Stimulated activated CD8-positive, alpha-beta memory T cell treated with anti-CD3 and anti-CD28 coated beads, Interleukin-12 subunit alpha, Interleukin-12 subunit beta, amount 100 ng/mL, for 24 hours (primary cell): ENCODE measurements around the gene ZFP1.
"Not testable (repeated sequence)": the region's sequence is repeated elsewhere in the genome, so short reads cannot be mapped to it uniquely, and the experiment has no call there.

Experiments
- DNase-seq: peaks from one replicate; pipeline ENCODE4 v3.0.0-alpha.2; 2020; ENCODE audit errors: extremely low read depth

ZFP1 gene

DNA sequence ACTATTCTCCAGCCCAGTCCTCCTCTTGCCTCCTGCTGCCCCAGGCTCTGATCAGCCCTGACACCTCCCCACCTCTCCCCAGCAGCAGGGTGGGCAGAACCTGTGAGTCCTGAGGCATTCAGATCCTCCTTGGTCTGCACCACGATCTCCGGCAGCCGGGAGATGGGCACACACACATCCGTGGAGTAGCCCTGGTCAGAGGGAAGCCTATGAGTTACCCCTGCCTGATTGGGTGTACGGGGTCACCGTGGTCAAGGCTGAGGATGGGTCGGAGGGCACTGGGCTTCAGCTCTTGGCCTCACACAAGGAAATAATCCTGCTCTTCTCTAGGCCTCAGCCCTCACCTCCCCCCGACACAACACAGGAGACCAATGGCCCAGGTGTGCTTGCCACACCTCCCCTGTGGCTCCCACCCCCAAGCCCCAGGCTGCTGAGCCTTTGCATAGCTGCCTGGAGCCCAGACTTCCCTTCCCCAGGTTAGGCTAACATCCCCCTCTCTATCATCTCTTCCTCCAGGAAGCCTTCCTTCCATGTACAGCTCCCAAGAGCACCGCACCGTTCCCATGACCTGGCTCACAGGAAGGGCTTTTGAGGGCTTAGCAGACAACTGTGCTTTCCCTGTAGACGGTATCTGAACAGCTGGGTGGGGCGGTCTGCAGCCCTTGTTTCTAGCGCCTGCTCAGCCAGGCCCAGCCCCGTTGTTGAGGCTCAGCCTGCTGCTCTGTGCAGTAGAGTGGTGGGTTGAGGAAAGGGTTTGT is 35.4 kb upstream of the ZFP1 start:
- DNase-seq: no peak

DNA sequence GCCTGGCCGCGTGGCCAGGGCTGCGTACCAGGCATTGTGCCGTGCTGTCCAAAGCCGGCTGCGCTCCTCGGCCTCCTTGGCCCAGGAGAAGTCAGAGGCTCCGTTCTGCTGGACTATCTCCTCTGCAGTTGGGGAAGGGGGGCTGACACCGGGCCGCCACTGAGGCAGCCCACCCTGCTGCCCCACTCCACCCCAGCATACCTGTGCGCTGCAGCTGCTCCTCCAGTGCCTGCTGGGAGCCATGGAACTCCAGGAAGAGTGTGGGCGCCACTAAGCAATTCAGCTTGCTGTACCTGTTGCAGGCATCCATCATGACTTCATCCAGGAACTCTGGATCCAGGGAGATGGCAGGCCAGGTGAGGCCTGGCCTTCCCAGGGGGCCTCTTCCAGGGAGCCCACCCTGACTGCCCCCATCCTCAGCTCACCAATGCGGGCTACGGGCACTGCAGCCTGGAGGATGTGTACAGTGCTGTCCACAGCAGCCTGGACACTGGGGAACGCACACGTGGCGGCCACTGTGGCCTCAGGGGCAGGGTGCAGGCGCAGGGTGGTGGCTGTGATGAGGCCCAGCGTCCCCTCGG is 34.7 kb upstream of the ZFP1 start:
- no peak for DNase-seq

DNA sequence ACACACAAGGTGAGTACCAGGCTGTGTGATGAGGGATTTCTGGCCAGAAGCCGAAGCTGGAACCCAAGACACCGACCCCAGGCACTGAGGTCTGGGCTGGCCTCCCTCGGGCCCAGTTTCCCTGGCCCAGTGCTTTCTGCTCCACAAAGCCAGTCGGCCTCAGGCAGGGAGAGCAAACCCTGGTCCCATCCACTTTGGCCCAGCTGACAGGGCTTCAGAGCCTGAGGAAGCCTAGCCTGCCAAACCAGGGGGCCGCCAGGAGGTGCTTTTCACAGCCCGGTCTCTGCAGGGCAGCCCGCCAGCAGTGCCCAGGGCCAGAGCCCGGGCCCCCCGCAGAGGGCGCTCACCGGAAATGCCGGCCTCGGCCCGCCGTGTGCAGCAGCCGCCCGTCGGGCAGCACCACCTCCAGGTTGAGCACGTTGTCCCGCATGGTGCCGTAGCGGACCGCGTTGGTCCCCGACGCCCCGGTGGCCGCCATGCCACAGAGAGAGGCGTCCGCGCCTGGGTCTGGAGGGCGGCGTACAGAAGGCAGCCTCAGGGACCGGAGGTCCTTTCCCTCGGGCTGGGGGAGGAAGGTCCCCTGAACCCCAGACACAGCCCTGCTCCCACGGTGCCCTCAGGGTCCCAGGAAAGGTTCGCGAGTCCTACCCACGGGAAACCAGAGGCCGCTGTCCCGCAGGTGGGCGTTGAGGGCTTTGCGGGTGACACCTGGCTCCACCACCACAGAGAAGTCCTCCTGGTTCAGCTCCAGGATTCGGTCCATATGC is 34.0 kb upstream of the ZFP1 start:
- no peak for DNase-seq

DNA sequence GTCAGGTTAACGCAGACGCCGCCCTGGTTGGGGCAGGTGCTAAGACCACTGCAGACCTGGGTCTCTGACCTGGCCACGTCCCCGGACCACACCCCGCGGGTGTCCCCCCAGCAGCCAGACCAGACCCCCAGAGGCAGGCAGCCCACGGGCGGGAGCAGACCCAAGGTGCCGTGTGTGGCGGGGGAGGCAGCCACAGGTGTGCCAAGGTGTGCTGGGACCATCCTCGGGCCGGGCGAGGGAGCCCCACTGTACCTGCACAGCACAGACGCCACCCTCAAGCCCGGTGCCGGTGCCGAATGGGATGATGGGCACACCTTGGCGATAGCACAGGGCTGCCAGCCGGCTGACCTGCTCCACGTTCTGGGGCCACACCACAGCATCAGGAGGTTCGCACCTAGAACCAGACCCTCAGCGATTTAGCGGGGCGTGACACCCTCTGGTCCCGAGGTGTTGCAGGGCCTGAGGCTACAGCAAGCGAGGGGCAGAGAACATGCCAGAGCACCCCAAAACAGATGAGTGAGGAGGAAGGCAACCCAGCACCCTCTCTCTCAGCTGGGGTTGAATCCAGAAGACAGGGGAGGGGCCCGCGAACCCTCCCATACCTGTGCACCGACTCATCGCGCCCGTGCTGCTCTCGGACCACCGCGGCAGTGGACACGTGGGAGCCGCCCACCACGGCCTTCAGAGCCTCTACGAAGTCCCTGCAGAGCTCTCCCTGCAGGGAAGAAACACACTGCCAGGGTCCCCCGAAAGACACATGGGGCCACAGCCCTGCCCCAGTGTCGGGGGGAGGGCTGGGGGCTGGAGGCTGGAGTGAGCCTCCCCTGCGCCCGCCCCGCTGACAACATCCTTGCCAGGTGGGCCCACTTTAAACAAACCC is 33.1 kb upstream of the ZFP1 start:
- DNase-seq: no peak

DNA sequence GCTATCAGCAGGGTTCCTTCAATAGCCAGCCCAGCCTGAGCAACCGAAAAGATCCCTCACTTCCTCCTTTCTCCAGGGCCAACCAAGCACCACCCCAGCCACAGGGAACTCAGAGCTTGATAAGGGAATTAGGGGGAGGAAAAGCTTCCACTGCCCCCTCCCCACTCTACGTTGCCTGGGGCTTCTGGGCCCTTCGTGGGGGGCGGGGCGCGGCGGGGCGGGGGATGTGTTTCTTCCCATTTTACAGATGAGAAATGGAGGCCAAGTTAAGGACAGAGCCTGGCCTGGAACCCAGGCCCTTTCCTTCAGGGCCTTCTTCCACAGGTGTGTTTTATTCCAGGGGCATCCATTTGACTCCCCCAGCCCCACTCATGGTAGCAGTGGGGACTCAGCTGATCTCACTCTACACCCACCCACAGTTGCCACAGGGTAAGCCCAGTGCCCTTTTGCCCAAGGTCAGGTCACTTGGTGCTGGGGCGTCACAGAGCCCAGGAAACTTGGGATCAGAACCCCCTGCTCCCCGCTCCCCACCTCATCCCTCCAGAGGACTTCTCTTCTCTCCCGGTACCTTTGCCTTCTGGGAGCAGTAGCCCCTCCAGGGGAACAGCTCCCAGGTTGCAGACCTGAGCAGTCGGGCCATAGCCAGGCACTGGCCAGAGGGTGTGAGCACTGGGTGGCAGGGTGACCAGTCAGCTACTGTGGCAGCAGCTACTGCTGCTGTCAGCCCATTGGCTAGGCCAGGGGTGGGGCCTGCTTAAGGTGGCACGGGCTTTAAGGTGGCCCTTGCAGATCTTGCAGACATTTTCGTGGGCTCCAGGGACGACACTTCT is 32.0 kb upstream of the ZFP1 start, which contains the start of gene LDHD:
TSS of gene LDHD (minus strand) at position 700 of the 830 bp plus-strand sequence. CDS start at position 640, 60 bp downstream.
- DNase-seq: no peak

DNA sequence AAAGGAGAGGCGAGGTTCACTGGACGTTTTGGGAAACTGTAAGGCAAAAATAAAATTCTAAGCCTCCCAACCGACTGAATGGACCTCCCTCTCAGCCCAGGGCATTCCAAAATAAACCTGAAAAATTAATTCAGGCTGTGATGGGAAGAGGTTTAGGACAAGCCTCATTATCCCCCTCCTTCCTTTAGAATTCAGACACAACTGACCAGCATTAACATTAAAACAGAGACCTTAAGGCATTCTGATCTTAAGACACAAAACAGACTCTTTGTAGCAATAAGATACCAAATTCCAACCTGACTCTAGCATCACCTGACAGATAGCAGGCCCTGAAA is 31.4 kb upstream of the ZFP1 start:
- no peak for DNase-seq

DNA sequence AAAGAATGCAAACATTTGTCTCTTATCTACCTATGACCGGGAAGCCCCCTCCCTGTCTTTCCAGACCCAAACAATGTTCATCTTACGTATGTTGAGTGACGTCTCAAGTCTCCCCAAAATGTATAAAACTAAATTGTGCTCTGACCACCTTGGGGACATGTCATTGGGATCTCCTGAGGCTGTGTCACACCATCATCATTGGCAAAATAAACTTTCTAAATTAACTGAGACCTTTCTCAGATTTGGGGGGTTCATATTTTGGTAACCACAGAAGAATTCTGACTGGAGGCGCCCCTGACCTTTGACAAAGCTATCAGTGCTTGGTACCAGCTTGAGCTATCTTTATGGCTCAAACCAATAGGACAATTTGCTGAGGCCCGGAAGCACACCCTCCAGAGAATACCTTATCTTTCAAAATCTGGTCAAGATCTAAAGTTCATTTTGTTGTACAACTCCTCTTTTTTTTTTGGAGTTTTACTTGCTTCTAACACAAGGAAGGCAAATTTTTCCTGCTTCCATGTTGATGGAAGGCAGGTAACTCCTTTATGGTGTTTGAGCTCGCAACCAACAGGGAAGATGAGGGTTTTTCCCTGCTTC is 29.3 kb upstream of the ZFP1 start:
- no peak for DNase-seq

DNA sequence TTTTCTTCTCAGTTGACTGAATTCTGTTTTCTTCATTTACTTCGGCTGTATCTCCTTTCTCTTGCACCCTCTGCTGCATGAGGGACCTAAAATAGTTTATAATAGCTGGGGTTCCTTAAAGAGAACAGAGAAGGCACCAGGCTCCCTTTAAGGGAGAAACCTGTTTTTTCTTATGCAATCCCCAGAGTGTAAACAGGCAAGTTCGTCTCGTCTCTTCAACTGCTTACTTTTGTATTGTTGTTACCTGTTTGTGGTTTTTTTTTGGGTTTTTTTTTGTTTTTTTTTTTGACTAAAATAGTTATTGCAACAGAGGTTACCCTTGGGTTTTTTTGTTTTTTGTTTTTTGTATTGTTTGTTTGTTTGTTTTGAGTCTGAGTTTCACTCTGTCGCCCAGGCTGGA is 28.1 kb upstream of the ZFP1 start:
- no peak for DNase-seq

DNA sequence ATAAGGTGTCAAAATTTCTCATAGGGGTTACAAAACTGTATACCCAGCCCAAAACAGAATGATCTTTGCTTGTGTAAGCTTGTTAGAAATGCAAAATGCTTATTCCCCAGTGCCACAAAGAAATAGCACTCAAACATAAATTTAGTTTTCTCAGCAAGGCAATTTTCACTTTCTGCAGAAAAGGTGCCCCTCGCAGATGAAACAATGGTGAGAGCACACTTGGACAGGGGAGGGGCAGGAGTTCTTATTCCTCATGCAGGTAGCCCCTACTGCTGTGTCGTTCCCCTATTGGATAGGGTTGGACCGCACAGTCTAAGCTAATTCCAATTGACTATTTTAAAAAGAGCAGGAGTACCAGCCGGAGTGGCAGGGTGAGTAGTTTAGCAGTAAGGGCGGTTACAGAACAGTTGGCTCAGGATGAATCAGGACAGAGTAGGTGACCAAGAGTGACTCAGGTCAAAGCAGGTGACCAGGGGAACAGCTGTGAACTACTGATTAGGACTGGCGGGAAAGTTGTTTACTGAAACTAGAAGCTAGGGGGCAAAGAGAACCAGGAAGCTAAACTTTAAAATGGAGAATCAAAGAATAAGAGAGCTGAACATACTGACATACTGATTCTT is 26.3 kb upstream of the ZFP1 start:
- no peak for DNase-seq

DNA sequence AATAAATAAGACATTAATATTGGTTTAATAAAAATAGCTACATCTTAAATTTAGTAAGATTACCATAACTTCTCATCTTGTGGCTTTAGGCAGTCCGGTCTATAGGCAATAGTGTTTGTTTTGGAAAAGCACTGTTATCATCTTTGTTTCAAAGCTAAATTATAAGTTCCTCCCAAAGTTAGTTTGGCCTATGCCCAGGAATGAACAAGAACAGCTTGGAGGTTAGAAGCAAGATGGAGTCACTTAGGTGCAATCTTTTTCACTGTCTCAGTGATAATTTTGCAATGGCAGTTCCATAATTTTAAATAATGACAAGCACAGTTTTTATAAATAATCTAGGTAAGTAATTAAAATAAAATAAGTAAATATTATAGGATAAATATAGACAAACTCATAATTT is 25.7 kb upstream of the ZFP1 start:
- DNase-seq: no peak

DNA sequence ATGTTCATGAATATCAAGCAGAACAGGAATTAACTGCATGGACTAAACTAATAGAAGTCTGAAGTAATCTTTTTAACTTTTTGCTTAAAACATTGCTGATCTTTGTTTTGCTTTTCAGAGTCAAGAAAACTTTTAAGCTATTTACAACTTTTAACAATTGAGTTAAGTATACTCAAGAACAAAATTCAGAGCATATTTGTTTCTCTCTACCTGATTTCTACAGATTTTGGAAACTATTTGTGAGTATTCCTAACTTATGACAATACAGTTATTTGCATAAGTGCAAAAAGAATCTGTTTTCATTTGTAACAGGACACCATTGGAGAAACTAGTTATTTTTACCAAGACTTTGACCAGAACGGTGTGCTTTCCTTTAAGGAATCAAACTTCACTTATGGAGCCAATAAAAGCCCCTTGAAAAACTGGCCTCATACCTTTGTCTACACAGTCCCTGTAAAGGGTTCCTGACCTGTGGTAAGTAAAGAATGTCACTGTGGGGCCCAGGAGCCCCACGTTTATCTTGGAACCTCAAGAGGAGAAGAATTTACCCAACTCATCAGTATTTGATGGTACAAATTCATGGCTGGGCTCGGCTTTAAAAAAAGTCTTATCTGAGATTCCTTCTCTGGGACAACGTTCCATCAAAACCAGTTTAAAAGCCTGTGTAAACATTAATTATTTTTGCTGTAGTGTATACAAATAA is 20.5 kb upstream of the ZFP1 start:
- no peak for DNase-seq

DNA sequence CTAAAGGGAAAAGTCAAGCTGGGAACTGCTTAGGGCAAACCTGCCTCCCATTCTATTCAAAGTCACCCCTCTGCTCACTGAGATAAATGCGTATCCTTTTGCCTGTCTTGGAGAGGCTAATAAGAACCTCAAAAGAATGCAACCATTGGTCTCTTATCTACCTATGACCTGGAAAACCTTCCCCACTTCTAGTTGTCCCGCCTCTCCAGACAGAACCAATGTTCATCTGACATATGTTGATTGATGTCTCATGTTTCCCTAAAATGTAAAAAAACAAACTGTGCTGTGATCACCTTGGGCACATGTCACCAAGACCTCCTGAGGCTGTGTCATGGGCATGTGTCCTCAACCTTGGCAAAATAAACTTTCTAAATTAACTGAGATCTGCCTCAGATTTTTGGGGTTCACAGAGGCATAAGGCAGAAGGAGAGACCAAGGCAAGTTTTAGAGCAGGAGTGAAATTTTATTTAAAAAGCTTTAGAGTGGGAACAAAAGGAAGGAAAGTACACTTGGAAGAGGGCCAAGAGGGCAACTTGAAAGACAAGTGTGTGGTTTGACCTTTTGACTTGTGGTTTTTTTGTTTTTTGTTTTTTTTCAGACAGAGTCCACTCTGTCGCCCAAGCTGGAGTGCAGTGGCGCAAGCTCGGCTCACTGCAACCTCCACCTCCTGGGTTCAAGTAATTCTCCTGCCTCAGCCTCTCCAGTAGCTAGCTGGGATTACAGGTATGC is 18.7 kb upstream of the ZFP1 start:
- not testable (repeated sequence) for DNase-seq

DNA sequence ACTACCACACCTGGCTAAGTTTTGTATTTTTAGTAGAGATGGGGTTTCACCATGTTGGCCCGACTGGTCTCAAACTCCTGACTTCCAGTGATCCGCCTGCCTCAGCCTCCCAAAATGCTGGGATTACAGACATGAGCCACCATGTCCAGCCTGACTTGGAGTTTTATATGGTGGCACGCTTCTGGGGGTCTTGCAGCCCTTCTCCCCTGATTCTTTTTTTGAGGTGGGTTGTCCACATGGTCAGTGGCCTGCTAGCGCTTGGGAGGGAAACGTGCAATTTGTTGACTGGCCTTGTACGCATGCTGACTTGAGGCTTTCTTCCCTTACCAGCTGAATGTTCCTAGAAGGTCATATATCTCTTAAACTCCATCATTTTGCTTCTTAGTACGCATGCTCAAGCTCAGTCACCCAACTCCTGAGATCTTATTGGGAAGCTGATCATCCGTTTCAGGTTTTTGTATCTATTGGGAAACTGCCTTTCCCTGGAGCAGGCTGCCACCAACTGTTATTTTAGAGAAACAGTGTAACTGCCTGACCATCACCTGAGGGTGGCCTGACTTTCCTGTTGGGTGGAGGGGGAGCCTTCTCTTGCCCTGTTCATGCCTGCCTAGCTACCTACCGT is 18.1 kb upstream of the ZFP1 start:
- DNase-seq: no peak

DNA sequence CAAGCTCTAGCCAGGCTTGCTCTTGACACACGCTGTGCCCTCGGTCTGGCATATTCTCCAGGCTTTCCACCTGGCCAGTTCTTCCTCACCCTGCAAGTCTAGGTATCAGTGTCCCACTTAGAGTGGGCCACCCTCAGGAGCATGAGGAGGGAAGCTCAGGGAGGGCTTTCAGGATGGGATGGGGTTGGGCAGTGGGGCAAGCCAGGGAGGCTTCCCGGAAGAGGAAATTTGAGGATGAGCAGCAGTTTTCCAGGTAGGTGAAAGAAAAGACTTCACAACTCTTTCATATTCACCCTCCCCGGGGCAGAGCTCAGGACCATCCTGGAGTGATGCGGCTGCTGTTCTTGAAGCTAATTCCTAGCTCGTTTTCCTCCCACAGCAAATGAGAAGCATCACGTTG is 17.2 kb upstream of the ZFP1 start:
- DNase-seq: no peak

DNA sequence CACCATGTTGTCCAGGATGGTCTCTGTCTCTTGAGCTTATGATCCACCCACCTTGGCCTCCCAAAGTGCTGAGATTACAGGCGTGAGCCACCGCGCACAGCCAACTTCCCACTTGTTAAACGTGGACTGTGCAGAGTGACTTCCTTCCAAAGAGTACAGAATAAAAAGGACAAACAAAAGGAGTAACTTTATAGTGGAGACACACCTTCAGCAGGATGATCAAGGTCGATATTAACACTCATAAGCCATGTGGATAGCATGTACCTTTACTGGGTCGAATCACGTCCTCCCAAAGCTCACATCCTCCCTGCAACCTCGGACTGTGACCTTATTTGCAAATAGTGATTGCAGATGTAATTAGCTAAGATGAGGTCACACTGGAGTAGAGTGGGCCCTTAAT is 10.1 kb upstream of the ZFP1 start:
- DNase-seq: no peak

DNA sequence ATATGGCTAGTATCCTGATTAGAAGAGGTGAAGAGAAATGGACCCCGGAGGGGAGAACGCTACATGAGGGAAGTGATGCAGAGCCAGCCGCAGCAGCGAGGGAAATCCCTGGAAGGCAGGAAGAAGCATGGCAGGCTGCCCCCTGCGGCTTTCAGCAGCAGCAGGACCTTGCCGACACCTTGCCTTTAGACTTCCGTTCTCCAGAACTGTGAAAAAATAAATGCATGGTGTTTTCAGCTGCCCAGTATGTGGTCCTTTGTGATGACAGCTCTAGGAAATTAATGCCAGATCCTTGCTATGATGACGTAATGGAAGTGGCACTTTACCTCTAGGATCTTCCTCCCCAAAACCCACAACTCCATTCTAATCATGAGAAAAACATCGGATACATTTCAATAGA is 9.7 kb upstream of the ZFP1 start:
- DNase-seq: no peak

DNA sequence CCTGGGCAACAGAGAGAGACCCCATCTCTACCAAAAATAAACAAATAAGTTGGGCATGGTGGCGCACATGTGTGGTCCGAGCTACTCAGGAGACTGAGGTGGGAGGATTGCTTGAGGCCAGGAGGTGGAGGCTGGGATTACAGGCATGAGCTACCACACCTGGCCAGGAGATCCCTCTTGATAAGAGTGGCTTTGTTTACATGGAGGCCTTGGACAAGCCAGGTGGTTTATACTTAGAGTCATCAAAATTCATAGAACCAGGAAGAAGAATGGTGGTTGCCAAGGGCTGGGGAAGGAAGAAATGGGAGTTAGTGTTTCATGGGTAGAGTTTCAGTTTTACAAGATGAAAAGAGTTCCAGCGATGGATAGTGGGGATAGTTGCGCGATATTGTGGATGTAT is 8.8 kb upstream of the ZFP1 start:
- no peak for DNase-seq

DNA sequence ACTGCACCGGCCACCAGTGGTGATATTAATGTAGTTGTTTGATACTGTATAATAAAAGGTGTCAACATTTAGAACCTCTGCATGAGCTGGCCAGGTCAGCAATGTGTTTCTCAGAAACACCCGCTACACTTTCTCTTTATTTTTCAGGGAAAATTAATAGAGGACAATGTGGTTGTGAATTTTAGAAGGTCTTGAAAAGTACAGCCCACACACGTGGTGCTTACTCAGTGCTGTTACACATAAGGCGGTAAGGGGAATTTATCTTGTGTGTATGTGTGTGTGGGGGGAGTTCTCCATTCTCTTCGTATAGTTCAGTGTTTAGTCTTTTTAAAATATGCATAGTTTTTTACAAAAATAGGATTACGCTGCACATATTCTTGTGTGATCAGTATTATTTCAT is 4.4 kb upstream of the ZFP1 start:
- no peak for DNase-seq

DNA sequence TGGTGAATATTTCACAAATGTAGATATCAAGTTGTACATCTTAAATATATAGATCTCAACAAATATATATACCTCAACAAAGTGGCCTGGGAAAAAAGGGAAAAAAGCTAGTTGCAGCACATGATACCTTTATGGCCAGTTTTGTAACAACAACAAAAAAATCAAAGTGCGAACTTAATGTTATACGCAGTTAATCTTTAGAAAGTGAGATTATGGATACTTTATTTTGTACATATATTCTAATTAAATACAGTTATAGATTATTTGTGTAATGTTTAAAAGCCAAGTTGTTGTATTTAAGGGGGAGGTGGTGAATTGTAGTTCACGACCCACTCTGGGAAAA is 385 bp upstream of the ZFP1 start:
- DNase-seq: no peak
